Kidney capillary endothelial cell (primary cell): ENCODE results near the gene PIK3IP1.

Experiments
- DNase-seq: peaks from one replicate; pipeline ENCODE4 v3.0.0-alpha.2; 2018; ENCODE audit warnings: low spot score

PIK3IP1 gene

GRCh38 chr22:31278626-31279326 is 13.5 kb downstream of the PIK3IP1 start:
- DNase-seq, result no peak

GRCh38 chr22:31278151-31278621 is 14.1 kb downstream of the PIK3IP1 start:
- DNase-seq, result no peak

GRCh38 chr22:31277741-31278140 is 14.5 kb downstream of the PIK3IP1 start:
- DNase-seq, result no peak

GRCh38 chr22:31276426-31277167 is 15.7 kb downstream of the PIK3IP1 start:
- DNase-seq, result no peak

GRCh38 chr22:31275576-31275975 is 16.7 kb downstream of the PIK3IP1 start:
- no peak for DNase-seq

GRCh38 chr22:31275018-31275417 is 17.3 kb downstream of the PIK3IP1 start:
- DNase-seq, result no peak

GRCh38 chr22:31274017-31274416 is 18.3 kb downstream of the PIK3IP1 start:
- no peak for DNase-seq

- DNase-seq, result peak; percentile 60
These were observed 19.5 kb downstream of the PIK3IP1 start for GRCh38 chr22:31272522-31273446.

- DNase-seq, result no peak
These were observed 20.8 kb downstream of the PIK3IP1 start for GRCh38 chr22:31271485-31271884.

GRCh38 chr22:31271026-31271425 is 21.3 kb downstream of the PIK3IP1 start:
- DNase-seq, result no peak

GRCh38 chr22:31269892-31270579 is 22.3 kb downstream of the PIK3IP1 start:
- no peak for DNase-seq

GRCh38 chr22:31268281-31268680 is 24.0 kb downstream of the PIK3IP1 start:
- no peak for DNase-seq

GRCh38 chr22:31263896-31264640 is 28.2 kb downstream of the PIK3IP1 start:
- no peak for DNase-seq

- DNase-seq, result no peak
These were observed 29.8 kb downstream of the PIK3IP1 start for GRCh38 chr22:31262312-31263133.

GRCh38 chr22:31260474-31260856 is 31.8 kb downstream of the PIK3IP1 start:
- DNase-seq, result no peak

GRCh38 chr22:31259798-31260473 is 32.4 kb downstream of the PIK3IP1 start:
- no peak for DNase-seq

GRCh38 chr22:31253949-31254348 is 38.3 kb downstream of the PIK3IP1 start:
- no peak for DNase-seq

- no peak for DNase-seq
These were observed 41.3 kb downstream of the PIK3IP1 start for GRCh38 chr22:31250740-31251600.
